ENCODE data around the gene KIF23. TPM values are rescaled to one million over a fixed set of nuclear protein-coding genes. Genes with fewer than 3 reads are reported as not detected.

Gene KIF23
- total RNA-seq, 4 donors from 2014 or later, result 2.7 to 5.7 (median 3.1) TPM

GRCh38 chr15:69385831-69386230 lies 28.3 kb upstream of the KIF23 start:
- TF ChIP-seq CTCF (IDR thresholded peaks at IDR 0.05) (no peak), POLR2A (IDR thresholded peaks at IDR 0.05) (no peak)
- intact Hi-C loops (cut with DNase I; ENCODE audit: low total_unique reads), result no loop called here
- WGBS, 2 donors, result 91 to 97% methylated on average over 2 of the region's 2 CpGs
- DNase-seq (ENCODE audit: low spot score in 2 of 2), result no peak
- no peak overlapping the region for H3K4me3 ChIP-seq (ENCODE audit: low read depth, poor library complexity, severe bottlenecking)

- intact Hi-C loops (cut with DNase I; ENCODE audit: low total_unique reads), result no loop called here
- 82 to 85% methylated on average over 7 of the region's 7 CpGs for WGBS, 2 donors
- no peak for DNase-seq (ENCODE audit: low spot score in 2 of 2)
- TF ChIP-seq POLR2A (IDR thresholded peaks at IDR 0.05) (no peak), CTCF (IDR thresholded peaks at IDR 0.05) (no peak)
- no peak overlapping the region for H3K4me3 ChIP-seq (ENCODE audit: low read depth, poor library complexity, severe bottlenecking)
These were observed 27.9 kb upstream of the KIF23 start for GRCh38 chr15:69386284-69386683.

GRCh38 chr15:69388260-69388705 lies 25.9 kb upstream of the KIF23 start:
- intact Hi-C loops (cut with DNase I; ENCODE audit: low total_unique reads), result no loop called here
- no peak overlapping the region for H3K4me3 ChIP-seq (ENCODE audit: low read depth, poor library complexity, severe bottlenecking)
- DNase-seq (ENCODE audit: low spot score in 2 of 2), result no peak
- 38 to 46% methylated on average over 6 of the region's 6 CpGs for WGBS, 2 donors
- no peak for TF ChIP-seq CTCF (IDR thresholded peaks at IDR 0.05)
- TF ChIP-seq POLR2A (IDR thresholded peaks at IDR 0.05), result no peak

- no peak for DNase-seq (ENCODE audit: low spot score in 2 of 2)
- no peak overlapping the region for H3K4me3 ChIP-seq (ENCODE audit: low read depth, poor library complexity, severe bottlenecking)
- intact Hi-C loops (cut with DNase I; ENCODE audit: low total_unique reads), result no loop called here
- WGBS, 2 donors, result 87 to 92% methylated on average over 7 of the region's 7 CpGs
- no peak for TF ChIP-seq CTCF (IDR thresholded peaks at IDR 0.05)
- no peak for TF ChIP-seq POLR2A (IDR thresholded peaks at IDR 0.05)
These were observed 24.7 kb upstream of the KIF23 start for GRCh38 chr15:69389426-69389825.

GRCh38 chr15:69390575-69390974 lies 23.6 kb upstream of the KIF23 start:
- no peak for DNase-seq (ENCODE audit: low spot score in 2 of 2)
- H3K4me3 ChIP-seq (ENCODE audit: low read depth, poor library complexity, severe bottlenecking), result no peak overlapping the region
- whole genome bisulfite sequencing, 2 donors, result 42 to 47% methylated on average over 2 of the region's 2 CpGs
- no peak for TF ChIP-seq POLR2A (IDR thresholded peaks at IDR 0.05)
- TF ChIP-seq CTCF (IDR thresholded peaks at IDR 0.05), result no peak
- intact Hi-C loops (cut with DNase I; ENCODE audit: low total_unique reads), result no loop called here

- TF ChIP-seq CTCF (IDR thresholded peaks at IDR 0.05), result no peak
- TF ChIP-seq POLR2A (IDR thresholded peaks at IDR 0.05), result no peak
- intact Hi-C loops (cut with DNase I; ENCODE audit: low total_unique reads), result no loop called here
- 62 to 72% methylated on average over 11 of the region's 11 CpGs for WGBS, 2 donors
- H3K4me3 ChIP-seq (ENCODE audit: low read depth, poor library complexity, severe bottlenecking), result no peak overlapping the region
- DNase-seq (ENCODE audit: low spot score in 2 of 2), result no peak
These were observed 22.9 kb upstream of the KIF23 start for GRCh38 chr15:69391046-69391757.

Measured in lower leg skin (tissue), 4 donors.